ENCODE results near the gene FMN1. TPM values are rescaled to one million over a fixed set of nuclear protein-coding genes. Genes with fewer than 3 reads are reported as not detected.

The FMN1 gene
- total RNA-seq, 2 donors from 2014 or later, result 0.60 to 1.1 TPM

DNA sequence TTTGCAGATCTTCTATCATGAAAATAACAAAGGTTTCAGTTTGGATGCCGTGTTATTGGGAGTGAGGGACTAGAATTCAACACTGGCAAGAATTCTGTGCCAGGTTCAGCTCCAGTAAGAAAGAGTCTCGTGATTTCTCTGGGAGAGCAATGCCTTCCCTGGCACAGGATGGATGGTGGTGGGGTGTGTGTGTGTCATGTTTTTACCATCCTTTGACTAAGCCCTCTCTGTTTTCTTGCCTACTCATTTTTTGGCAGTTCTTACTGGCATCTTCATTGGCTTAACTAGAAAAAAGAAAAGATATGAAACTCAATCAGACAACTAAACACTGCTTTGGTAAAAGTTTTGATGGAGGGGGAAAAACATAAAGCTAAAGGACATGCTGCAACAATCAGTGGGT lies 86.6 kb downstream of the FMN1 start:
- Histone ChIP-seq H3K27ac (ENCODE audit: low read depth, low read length) (no peak overlapping the region), H3K4me3 (ENCODE audit: low read length) (no peak overlapping the region), H3K27me3 (ENCODE audit: control insufficient read depth, insufficient read depth, low read length, poor library complexity, severe bottlenecking) (peaks cover 38% of the 10 kb centered on the region), H3K36me3 (ENCODE audit: control insufficient read depth, insufficient read depth, low read length) (no peaks in the 10 kb centered on the region), H3K4me1 (ENCODE audit: control insufficient read depth, insufficient read depth, low read length) (no peaks in the 10 kb centered on the region), H3K9me3 (ENCODE audit: control insufficient read depth, low read length) (no peaks in the 10 kb centered on the region), H3K9ac (ENCODE audit: extremely low read depth, low read length, poor library complexity, severe bottlenecking) (no peak overlapping the region)
- TF ChIP-seq, protein P1, sequence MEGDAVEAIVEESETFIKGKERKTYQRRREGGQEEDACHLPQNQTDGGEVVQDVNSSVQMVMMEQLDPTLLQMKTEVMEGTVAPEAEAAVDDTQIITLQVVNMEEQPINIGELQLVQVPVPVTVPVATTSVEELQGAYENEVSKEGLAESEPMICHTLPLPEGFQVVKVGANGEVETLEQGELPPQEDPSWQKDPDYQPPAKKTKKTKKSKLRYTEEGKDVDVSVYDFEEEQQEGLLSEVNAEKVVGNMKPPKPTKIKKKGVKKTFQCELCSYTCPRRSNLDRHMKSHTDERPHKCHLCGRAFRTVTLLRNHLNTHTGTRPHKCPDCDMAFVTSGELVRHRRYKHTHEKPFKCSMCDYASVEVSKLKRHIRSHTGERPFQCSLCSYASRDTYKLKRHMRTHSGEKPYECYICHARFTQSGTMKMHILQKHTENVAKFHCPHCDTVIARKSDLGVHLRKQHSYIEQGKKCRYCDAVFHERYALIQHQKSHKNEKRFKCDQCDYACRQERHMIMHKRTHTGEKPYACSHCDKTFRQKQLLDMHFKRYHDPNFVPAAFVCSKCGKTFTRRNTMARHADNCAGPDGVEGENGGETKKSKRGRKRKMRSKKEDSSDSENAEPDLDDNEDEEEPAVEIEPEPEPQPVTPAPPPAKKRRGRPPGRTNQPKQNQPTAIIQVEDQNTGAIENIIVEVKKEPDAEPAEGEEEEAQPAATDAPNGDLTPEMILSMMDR (conservative IDR thresholded peaks at IDR 0.05), result no peak
- 88 to 100% methylated on average over 1 to 2 of the region's 2 CpGs for WGBS, 2 experiments (ENCODE audit: insufficient coverage in 1 of 2, insufficient read length in 1 of 2)
- H3K9me3 Mint-ChIP-seq, result no peaks in the 10 kb centered on the region
- H3K27ac Mint-ChIP-seq, result no peak overlapping the region
- no peak overlapping the region for H3K4me3 Mint-ChIP-seq
- no peaks in the 10 kb centered on the region for H3K36me3 Mint-ChIP-seq (ENCODE audit: low read depth)
- peaks cover 37% of the 10 kb centered on the region for H3K27me3 Mint-ChIP-seq (ENCODE audit: insufficient read depth)
- peaks cover 4% of the 10 kb centered on the region for H3K4me1 Mint-ChIP-seq
- no peak for DNase-seq

DNA sequence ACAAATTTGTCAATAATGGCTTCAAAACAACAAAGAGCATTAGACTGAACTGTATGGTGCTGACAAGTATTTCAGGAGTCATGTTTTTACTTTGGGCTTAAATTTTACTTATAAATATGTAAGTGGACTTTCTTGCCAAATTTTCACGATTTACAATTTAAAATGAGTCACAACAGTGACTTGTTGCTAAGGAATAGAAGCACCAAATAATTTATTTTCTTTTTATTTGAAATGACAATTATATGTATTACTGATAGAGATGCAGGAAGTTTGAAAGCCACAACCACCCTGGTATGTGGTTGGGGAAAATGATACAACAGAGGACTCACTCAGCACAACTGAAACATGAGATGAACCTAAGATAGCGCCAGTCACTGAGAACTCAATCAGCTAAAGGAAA lies 90.3 kb downstream of the FMN1 start:
- H3K27ac ChIP-seq (ENCODE audit: low read depth, low read length), result no peak overlapping the region
- H3K4me1 ChIP-seq (ENCODE audit: control insufficient read depth, insufficient read depth, low read length), result no peaks in the 10 kb centered on the region
- Mint-ChIP-seq H3K9me3 (no peaks in the 10 kb centered on the region), H3K36me3 (ENCODE audit: low read depth) (no peaks in the 10 kb centered on the region), H3K27ac (no peak overlapping the region), H3K27me3 (ENCODE audit: insufficient read depth) (peaks cover 38% of the 10 kb centered on the region), H3K4me1 (peaks cover 4% of the 10 kb centered on the region), H3K4me3 (no peak overlapping the region)
- H3K9ac ChIP-seq (ENCODE audit: extremely low read depth, low read length, poor library complexity, severe bottlenecking), result no peak overlapping the region
- WGBS, 2 experiments (ENCODE audit: insufficient coverage in 1 of 2, insufficient read length in 1 of 2), result 88% methylated on average over 1 of the region's 2 CpGs; no CpG with 5 or more reads in 1 of the 2 experiments
- peaks cover 38% of the 10 kb centered on the region for H3K27me3 ChIP-seq (ENCODE audit: control insufficient read depth, insufficient read depth, low read length, poor library complexity, severe bottlenecking)
- TF ChIP-seq, protein P1 (conservative IDR thresholded peaks at IDR 0.05), result no peak
- no peak for DNase-seq
- no peaks in the 10 kb centered on the region for H3K9me3 ChIP-seq (ENCODE audit: control insufficient read depth, low read length)
- no peaks in the 10 kb centered on the region for H3K36me3 ChIP-seq (ENCODE audit: control insufficient read depth, insufficient read depth, low read length)
- H3K4me3 ChIP-seq (ENCODE audit: low read length), result no peak overlapping the region

DNA sequence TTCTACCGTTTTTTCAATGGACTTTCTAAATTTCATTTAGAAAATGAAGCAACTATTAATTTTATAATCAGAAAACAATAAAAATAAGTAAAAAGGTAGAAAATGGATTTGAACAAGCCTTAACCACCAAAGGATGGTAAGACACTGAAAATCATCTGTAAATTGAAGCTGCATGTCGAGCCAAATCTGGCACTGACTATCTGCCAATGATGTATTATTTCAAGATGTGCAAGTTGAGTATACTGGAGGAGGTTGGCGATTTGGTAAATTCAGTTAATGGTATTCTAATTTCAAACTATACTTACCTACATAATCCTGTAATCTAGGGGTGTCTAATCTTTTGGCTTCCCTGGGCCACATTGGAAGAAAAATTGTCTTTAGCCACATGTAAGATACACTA lies 93.5 kb downstream of the FMN1 start:
- WGBS, 2 experiments (ENCODE audit: insufficient coverage in 1 of 2, insufficient read length in 1 of 2), result 88% methylated on average over 1 of the region's 3 CpGs; no CpG with 5 or more reads in 1 of the 2 experiments
- no peak overlapping the region for H3K4me3 Mint-ChIP-seq
- no peaks in the 10 kb centered on the region for H3K36me3 Mint-ChIP-seq (ENCODE audit: low read depth)
- H3K27me3 Mint-ChIP-seq (ENCODE audit: insufficient read depth), result peaks cover 19% of the 10 kb centered on the region
- no peak overlapping the region for H3K4me3 ChIP-seq (ENCODE audit: low read length)
- H3K36me3 ChIP-seq (ENCODE audit: control insufficient read depth, insufficient read depth, low read length), result no peaks in the 10 kb centered on the region
- H3K27ac ChIP-seq (ENCODE audit: low read depth, low read length), result no peak overlapping the region
- H3K4me1 Mint-ChIP-seq, result no peaks in the 10 kb centered on the region
- no peak for DNase-seq
- H3K9ac ChIP-seq (ENCODE audit: extremely low read depth, low read length, poor library complexity, severe bottlenecking), result no peak overlapping the region
- no peaks in the 10 kb centered on the region for H3K4me1 ChIP-seq (ENCODE audit: control insufficient read depth, insufficient read depth, low read length)
- H3K27ac Mint-ChIP-seq, result no peak overlapping the region
- H3K27me3 ChIP-seq (ENCODE audit: control insufficient read depth, insufficient read depth, low read length, poor library complexity, severe bottlenecking), result peaks cover 19% of the 10 kb centered on the region
- TF ChIP-seq, protein P1 (conservative IDR thresholded peaks at IDR 0.05), result no peak
- no peaks in the 10 kb centered on the region for H3K9me3 Mint-ChIP-seq
- no peaks in the 10 kb centered on the region for H3K9me3 ChIP-seq (ENCODE audit: control insufficient read depth, low read length)

All from endodermal cell (in vitro differentiated cells).